ENCODE results near the gene RNF25.

The RNF25 gene

DNA sequence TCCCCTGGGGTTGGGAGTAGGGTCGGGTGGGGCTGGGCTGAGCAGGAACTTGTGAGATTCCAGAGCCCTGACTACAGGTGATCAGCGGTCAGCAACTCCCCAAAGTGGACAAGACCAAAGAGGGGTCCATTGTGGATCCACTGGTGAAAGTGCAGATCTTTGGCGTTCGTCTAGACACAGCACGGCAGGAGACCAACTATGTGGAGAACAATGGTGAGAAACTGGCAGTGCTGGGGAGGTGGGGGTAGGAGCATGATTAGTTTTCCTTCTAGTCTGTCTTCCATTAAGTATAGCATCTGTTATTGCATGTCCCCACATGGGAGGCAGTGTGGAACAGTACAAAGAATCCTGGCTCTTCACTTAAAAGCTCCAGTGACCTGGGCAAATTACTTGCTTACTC lies 36.1 kb downstream of the RNF25 start:
- in situ Hi-C loops (cut with MboI; ENCODE audit: low sequenced_read_pairs): no loop called here

DNA sequence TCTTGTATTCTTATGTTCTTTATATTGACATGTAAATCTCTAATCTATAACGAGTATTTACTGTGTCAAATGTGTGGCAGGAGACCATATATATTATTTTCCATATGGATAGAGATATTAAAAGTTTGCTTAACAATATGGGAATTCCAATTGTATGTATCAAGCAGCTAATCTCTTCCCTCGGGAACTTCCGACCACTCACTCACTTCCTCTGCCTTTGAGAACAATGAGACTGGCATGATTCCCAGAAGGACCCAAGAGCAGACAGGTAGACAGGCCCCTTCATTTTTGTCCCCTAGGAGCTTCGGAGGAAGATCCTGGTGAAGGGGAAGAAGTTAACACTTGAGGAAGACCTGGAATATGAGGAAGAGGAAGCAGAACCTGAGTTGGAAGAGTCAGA lies 40.0 kb downstream of the RNF25 start:
- in situ Hi-C loops (cut with MboI; ENCODE audit: low sequenced_read_pairs): no loop called here

DNA sequence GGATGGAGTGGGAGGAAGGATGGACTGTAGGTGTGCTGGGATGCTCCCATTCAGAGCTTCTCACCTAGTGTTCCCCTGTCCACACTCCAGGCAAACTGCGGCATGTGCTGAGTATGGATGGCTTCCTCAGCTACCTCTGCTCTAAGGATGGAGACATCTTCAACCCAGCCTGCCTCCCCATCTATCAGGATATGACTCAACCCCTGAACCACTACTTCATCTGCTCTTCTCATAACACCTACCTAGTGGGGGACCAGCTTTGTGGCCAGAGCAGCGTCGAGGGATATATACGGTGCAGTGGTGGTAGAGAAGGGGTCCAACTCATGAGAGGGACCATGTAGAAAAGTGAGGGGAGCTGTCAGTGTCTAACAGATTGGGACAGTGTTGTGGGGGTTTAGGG lies 43.9 kb downstream of the RNF25 start:
- in situ Hi-C loops (cut with MboI; ENCODE audit: low sequenced_read_pairs): no loop called here

DNA sequence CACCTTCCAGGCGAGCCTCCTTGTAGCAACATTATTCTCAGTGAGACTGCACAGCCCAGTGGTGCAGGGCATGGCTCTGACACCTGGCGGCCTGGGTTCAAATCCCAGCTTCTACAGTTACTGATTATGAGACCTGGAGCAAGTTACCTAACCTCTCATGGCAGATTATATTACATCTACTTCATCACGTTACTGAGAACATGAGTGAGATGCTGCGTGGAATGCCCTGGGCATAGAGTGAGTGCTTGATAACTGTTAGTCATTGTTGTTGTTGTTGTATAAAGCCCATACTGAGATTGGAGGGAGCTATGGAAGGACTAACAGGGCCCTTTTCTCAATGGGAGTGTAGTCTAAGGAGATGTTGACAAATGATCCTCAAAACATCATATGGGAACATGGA lies 45.4 kb downstream of the RNF25 start:
- in situ Hi-C loops (cut with MboI; ENCODE audit: low sequenced_read_pairs): no loop called here

DNA sequence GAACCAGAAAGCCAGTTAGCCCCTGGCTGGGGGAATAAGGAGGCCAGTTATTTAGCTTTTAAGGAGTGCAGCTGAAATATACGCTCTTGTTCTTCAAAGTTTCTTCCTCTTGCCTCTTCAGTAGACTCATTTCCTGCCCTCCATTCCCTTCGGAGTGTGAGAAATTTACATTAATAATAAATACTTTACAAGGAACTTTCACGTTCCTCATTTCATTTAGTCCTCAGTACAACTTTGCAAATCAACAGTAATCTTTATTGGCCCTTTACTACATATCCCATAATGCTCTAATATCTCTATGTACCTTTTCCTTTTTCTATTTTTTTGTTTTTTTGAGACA lies 48.5 kb downstream of the RNF25 start:
- in situ Hi-C loops (cut with MboI; ENCODE audit: low sequenced_read_pairs): no loop called here

DNA sequence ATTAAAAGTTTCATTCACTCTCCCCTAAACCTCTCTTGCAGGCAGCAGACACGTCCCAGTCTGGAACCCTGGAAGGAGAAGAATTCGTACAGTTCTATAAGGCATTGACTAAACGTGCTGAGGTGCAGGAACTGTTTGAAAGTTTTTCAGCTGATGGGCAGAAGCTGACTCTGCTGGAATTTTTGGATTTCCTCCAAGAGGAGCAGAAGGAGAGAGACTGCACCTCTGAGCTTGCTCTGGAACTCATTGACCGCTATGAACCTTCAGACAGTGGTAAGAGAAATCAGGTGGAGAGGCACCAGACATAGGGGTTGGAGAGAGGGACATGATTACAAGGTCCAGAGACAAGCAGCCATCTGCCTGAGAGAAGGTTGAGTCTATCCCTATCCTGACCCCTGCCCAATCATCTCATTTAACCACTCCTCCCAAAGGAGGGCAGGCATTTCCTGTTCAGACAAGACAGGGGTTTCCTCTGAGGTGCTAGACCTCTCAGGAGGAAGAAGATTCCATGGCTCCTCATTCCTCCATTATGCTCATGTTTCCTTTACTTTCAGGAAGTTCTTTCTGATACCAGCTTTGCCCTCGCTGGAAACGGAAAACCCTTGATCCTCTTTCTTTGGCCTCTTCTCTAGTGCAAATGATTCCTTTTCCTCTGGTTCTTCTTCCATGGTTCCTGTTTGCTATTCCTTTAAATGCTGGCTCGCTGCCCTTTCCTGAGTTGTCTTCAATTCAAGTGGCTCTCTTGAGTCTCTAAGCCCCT lies 49.0 kb downstream of the RNF25 start:
- in situ Hi-C loops (cut with MboI; ENCODE audit: low sequenced_read_pairs): no loop called here

DNA sequence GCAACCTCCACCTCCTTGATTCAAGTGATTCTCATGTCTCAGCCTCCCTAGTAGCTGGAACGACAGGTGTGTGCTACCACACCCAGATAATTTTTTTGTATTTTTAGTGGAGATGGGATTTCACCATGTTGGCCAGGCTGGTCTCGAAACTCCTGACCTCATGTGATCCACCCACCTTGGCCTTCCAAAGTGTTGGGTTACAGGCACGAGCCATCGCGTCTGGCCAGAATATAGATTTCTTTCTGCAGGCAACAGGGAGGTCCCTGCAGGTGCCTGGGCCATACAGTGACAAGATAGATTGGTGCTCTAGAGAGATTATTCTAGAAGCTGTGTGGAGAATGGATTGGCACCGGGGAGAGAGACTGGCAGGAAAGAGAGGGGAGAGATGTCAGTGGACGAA lies 50.8 kb downstream of the RNF25 start:
- in situ Hi-C loops (cut with MboI; ENCODE audit: low sequenced_read_pairs): no loop called here

DNA sequence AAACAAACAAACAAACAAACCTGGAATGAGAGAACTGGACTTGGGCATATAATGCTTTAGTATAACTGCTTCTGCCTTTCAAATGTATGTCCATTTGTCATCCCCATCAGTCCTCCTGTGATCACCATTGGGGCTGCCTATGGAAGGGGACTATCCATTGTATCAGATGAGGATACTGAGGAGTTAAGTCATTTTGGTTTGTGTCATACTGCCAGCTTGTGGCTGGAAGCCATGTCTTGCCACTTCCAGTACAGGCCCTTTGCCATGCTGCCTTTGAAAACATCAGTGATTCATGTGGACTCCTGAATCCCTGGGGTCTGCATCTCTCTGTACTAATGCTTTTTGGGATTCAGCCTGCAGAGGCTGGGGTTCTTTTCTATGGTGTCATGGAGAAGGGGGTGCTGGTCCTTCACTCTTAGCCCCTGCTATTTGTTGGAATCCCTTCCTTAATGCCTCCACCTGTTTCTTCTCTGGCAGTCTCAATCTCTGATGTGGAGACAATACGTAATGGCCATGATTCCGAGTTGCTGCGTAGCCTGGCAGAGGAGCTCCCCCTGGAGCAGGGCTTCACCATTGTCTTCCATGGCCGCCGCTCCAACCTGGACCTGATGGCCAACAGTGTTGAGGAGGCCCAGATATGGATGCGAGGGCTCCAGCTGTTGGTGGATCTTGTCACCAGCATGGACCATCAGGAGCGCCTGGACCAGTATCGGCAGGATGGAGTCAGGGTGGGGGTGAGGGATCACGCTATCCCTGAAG lies 53.5 kb downstream of the RNF25 start:
- in situ Hi-C loops (cut with MboI; ENCODE audit: low sequenced_read_pairs): no loop called here

DNA sequence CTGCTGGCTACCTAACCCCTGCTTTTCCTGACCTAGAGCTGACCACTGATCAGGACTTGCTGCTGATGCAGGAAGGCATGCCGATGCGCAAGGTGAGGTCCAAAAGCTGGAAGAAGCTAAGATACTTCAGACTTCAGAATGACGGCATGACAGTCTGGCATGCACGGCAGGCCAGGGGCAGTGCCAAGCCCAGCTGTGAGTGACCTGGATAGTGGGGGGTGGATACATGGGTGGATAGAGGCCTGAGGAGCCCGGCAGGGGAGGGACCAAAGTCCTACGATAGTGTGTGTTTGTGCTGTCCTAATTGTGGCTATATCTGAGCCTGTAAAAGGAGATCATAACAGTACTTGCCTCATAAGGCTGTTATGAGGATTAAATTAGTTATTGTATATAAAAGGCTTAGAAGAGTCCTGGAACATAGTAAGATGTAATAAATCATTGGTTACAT lies 55.9 kb downstream of the RNF25 start:
- in situ Hi-C loops (cut with MboI; ENCODE audit: low sequenced_read_pairs): no loop called here
